KMS-11 (cell line): ENCODE measurements around the gene ADGRG3.

Experiments used
- H2AFZ ChIP-seq: fragments of 200-600 bp; sonication (generic); 2 replicates; pipeline ENCODE4 v1.6.1; 2016; ENCODE audit warnings: antibody characterized with exemption, mixed run types, low read depth
- H3K27ac ChIP-seq: fragments of 200-600 bp; sonication (generic); 2 replicates; pipeline ENCODE4 v1.6.1; 2016; ENCODE audit warnings: mild to moderate bottlenecking, mixed run types
- H3K27me3 ChIP-seq: fragments of 200-600 bp; sonication (generic); 2 replicates; pipeline ENCODE4 v1.6.1; 2017; ENCODE audit warnings: mild to moderate bottlenecking, low read depth, mixed run types, moderate library complexity; ENCODE audit not compliant: insufficient read depth
- H3K36me3 ChIP-seq: fragments of 200-600 bp; sonication (generic); 2 replicates; pipeline ENCODE4 v1.6.1; 2017; ENCODE audit warnings: mild to moderate bottlenecking, mixed run types; ENCODE audit not compliant: insufficient read depth
- H3K4me1 ChIP-seq: fragments of 200-600 bp; sonication (generic); 2 replicates; pipeline ENCODE4 v1.6.1; 2016; ENCODE audit warnings: mild to moderate bottlenecking, low read depth, mixed run types; ENCODE audit not compliant: poor library complexity, severe bottlenecking
- H3K4me2 ChIP-seq: fragments of 200-600 bp; sonication (generic); 2 replicates; pipeline ENCODE4 v1.7.0; 2016; ENCODE audit warnings: mild to moderate bottlenecking, mixed run types
- H3K4me3 ChIP-seq: fragments of 200-600 bp; sonication (generic); IDR thresholded peaks from 2 replicates; pipeline ENCODE4 v1.6.1; 2017; ENCODE audit warnings: low read depth, low read length, mixed read lengths; ENCODE audit not compliant: insufficient read depth
- H3K79me2 ChIP-seq: fragments of 200-600 bp; sonication (generic); 2 replicates; pipeline ENCODE4 v1.6.1; 2016; ENCODE audit warnings: low read depth, mixed run types; ENCODE audit not compliant: insufficient read depth
- H3K9ac ChIP-seq: fragments of 200-600 bp; sonication (generic); 2 replicates; pipeline ENCODE4 v1.6.1; 2016; ENCODE audit warnings: mild to moderate bottlenecking, mixed run types
- H4K20me1 ChIP-seq: fragments of 200-600 bp; sonication (generic); 2 replicates; pipeline ENCODE4 v1.6.1; 2016; ENCODE audit warnings: mild to moderate bottlenecking, mixed run types; ENCODE audit not compliant: insufficient read depth
- CTCF ChIP-seq: fragments of 200-600 bp; sonication (generic); conservative IDR thresholded peaks from 2 replicates; pipeline ENCODE4 v1.6.1; 2017; ENCODE audit warnings: low read depth, mild to moderate bottlenecking, antibody characterized with exemption, low read length, moderate library complexity, mixed read lengths

The ADGRG3 gene

DNA sequence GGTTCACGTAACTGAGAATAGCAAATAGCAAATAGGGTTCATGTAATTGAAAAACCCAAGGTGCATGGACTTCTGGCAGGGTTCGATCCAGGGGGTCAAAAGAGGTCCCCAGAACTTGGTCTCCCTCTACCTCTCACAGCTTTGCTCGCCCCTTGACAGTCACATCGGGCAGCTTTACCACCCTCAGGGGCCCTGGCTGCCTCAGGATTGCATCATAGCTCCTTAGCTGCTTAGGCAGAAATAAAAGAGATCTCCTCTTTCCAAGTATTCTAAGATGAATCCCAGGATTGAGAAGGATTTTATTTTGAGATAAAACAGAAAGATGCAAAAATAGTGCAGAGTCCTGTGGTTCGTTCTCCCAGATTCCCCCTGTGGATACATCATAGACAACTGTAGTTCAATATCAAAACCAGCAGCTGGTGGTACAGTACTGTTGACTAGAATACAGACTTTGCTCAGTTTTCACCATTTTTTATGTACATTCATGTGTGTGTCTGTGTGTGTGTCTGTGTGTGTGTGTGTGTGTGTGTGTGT is 12.8 kb downstream of the ADGRG3 start:
- Histone ChIP-seq H3K4me1 (no peaks in the 10 kb centered on the region), H3K4me2 (no peak overlapping the region), H3K27ac (no peak overlapping the region), H3K79me2 (no peaks in the 10 kb centered on the region), H3K27me3 (peaks cover 4% of the 10 kb centered on the region; the same call in 1 of the 2 replicates), H3K36me3 (no peaks in the 10 kb centered on the region), H3K4me3 (no peak overlapping the region), H2AFZ (no peak overlapping the region), H4K20me1 (no peaks in the 10 kb centered on the region), H3K9ac (no peak overlapping the region)
- no peak for TF ChIP-seq CTCF

- H3K4me3 ChIP-seq, result no peak overlapping the region
- no peaks in the 10 kb centered on the region for H3K4me1 ChIP-seq
- no peaks in the 10 kb centered on the region for H3K79me2 ChIP-seq
- H4K20me1 ChIP-seq, result no peaks in the 10 kb centered on the region
- H3K27ac ChIP-seq, result no peak overlapping the region
- TF ChIP-seq CTCF, result no peak
- no peaks in the 10 kb centered on the region for H3K36me3 ChIP-seq
- H2AFZ ChIP-seq, result no peak overlapping the region
- no peak overlapping the region for H3K9ac ChIP-seq
- no peak overlapping the region for H3K4me2 ChIP-seq
- no peaks in the 10 kb centered on the region for H3K27me3 ChIP-seq
Observed at GRCh38 chr16:57681950-57682728, 14.0 kb downstream of the ADGRG3 start.

GRCh38 chr16:57682809-57683635 is 14.9 kb downstream of the ADGRG3 start:
- no peak for TF ChIP-seq CTCF
- Histone ChIP-seq H3K27me3 (no peaks in the 10 kb centered on the region), H4K20me1 (no peaks in the 10 kb centered on the region), H3K9ac (no peak overlapping the region), H3K36me3 (no peaks in the 10 kb centered on the region), H3K4me3 (no peak overlapping the region), H3K79me2 (no peaks in the 10 kb centered on the region), H3K4me1 (no peaks in the 10 kb centered on the region), H2AFZ (no peak overlapping the region), H3K4me2 (no peak overlapping the region), H3K27ac (no peak overlapping the region)

DNA sequence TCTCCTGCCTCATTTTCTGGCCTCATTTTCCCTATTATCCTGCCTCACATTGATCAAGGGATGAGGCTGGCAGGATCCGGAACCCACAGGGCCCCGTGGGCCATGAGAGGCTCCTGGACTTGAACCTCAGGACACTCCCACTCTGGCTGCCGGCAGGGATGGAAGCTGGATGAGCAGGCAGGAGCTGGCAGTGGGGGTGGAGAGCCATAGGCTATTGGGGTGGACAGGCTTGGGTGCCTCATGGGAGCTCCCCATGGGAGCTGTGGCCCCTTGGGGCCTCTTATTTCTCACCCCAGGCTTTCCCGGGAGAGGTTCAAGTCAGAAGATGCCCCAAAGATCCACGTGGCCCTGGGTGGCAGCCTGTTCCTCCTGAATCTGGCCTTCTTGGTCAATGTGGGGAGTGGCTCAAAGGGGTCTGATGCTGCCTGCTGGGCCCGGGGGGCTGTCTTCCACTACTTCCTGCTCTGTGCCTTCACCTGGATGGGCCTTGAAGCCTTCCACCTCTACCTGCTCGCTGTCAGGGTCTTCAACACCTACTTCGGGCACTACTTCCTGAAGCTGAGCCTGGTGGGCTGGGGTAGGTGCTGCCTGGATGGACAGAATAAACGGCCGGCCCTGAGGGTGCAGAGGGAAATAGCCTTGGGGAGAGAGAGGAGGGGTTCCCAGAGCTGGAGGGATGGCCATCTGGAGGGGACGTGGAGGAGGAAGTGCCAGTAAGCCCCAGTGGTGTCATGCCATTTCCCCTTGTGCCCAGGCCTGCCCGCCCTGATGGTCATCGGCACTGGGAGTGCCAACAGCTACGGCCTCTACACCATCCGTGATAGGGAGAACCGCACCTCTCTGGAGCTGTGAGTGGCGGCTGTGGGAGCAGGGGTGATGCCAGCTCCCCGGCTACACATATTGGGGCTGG is 15.8 kb downstream of the ADGRG3 start:
- no peak overlapping the region for H3K4me3 ChIP-seq
- no peak overlapping the region for H2AFZ ChIP-seq
- no peaks in the 10 kb centered on the region for H3K4me1 ChIP-seq
- H3K79me2 ChIP-seq, result no peaks in the 10 kb centered on the region
- H3K36me3 ChIP-seq, result no peaks in the 10 kb centered on the region
- H4K20me1 ChIP-seq, result no peaks in the 10 kb centered on the region
- H3K9ac ChIP-seq, result no peak overlapping the region
- TF ChIP-seq CTCF, result no peak
- H3K27me3 ChIP-seq, result no peaks in the 10 kb centered on the region
- no peak overlapping the region for H3K27ac ChIP-seq
- H3K4me2 ChIP-seq, result no peak overlapping the region
